ENCODE results near the gene TNIK.
"Not testable (repeated sequence)": the region's sequence is repeated elsewhere in the genome, so short reads cannot be mapped to it uniquely, and the experiment has no call there.

TNIK gene

DNA sequence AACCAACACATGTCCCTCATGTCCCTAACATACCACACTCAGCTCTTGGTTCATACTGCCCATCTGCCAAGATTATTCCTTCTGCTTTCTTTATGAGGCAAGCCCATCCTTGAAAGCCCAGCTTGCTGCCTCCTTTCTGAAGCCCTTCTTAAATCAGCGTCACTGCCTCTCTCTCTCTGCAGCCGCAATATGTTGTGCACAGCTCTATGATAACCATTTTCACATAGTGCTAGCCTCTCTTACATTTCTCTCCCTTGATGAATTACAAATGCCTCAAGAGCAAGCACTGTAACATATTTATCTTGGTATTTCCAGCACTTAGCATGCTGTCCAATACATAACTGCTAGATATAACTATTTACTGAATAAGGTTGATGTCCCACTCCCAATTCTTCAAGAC lies 86.5 kb downstream of the TNIK start:
- no peak overlapping the region for H3K4me3 ChIP-seq (ENCODE audit: low read depth, low read length)
- TF ChIP-seq, protein P1, sequence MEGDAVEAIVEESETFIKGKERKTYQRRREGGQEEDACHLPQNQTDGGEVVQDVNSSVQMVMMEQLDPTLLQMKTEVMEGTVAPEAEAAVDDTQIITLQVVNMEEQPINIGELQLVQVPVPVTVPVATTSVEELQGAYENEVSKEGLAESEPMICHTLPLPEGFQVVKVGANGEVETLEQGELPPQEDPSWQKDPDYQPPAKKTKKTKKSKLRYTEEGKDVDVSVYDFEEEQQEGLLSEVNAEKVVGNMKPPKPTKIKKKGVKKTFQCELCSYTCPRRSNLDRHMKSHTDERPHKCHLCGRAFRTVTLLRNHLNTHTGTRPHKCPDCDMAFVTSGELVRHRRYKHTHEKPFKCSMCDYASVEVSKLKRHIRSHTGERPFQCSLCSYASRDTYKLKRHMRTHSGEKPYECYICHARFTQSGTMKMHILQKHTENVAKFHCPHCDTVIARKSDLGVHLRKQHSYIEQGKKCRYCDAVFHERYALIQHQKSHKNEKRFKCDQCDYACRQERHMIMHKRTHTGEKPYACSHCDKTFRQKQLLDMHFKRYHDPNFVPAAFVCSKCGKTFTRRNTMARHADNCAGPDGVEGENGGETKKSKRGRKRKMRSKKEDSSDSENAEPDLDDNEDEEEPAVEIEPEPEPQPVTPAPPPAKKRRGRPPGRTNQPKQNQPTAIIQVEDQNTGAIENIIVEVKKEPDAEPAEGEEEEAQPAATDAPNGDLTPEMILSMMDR (IDR thresholded peaks at IDR 0.05; ENCODE audit: low read depth, low read length) = no peak

DNA sequence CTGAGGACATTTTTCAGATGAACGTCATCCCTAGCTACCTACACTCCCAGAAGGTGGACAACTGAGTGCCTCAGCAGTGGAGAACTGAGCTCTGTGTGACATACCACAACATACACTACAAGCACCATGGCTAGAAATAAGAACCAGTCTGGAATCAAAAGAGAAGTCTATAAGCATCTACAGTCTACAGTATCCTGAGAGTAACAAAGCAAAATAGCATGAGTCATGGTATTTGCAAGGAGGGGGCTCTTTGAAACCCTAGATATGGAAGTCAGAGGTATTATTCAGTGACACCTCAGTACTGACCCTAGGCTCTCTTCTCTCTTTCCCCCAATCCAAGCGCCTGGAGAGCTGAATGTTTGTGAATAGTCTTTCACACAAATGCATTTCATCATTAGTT lies 87.5 kb downstream of the TNIK start:
- no peak overlapping the region for H3K4me3 ChIP-seq (ENCODE audit: low read depth, low read length)
- TF ChIP-seq, protein P1 (IDR thresholded peaks at IDR 0.05; ENCODE audit: low read depth, low read length) = no peak

DNA sequence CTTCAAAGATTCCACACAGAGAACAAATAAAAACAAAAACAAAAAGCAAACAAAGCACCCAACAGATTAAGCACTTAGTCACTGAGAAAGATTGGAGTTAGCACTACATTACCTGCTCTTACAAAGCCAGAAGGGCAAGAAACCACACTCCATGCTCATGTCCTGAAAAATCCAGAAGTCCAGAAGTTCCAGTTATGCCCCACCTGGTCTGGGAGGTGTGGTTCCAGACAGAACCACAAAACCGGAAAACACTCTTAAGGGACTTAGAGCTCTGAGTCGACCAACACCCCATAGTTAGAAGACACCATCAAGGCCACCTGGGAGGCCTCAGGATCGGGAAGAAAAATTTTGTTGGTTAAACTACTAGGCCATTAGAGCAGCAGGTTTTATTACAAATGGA lies 88.9 kb downstream of the TNIK start:
- no peak overlapping the region for H3K4me3 ChIP-seq (ENCODE audit: low read depth, low read length)
- TF ChIP-seq, protein P1 (IDR thresholded peaks at IDR 0.05; ENCODE audit: low read depth, low read length) = no peak

DNA sequence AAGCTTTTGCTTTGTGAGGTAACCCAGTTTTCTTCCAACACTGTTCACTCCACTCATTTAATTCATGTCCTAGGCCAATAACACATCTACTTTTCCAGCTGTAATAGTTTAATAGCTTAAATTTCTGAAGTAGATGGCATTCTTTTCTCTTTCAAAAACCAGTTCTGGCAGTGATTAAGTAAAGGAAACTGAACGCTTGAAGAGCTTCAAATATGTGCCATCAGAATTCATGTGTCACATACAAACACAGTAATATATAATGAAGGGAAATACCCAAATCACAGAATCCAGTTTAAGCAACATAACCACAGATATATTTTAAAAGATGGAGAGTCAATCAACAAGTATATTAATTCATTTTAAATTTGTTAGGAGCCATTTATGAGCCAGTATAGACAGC lies 91.0 kb downstream of the TNIK start:
- H3K4me3 ChIP-seq (ENCODE audit: low read depth, low read length) = no peak overlapping the region
- TF ChIP-seq, protein P1 (IDR thresholded peaks at IDR 0.05; ENCODE audit: low read depth, low read length) = no peak

DNA sequence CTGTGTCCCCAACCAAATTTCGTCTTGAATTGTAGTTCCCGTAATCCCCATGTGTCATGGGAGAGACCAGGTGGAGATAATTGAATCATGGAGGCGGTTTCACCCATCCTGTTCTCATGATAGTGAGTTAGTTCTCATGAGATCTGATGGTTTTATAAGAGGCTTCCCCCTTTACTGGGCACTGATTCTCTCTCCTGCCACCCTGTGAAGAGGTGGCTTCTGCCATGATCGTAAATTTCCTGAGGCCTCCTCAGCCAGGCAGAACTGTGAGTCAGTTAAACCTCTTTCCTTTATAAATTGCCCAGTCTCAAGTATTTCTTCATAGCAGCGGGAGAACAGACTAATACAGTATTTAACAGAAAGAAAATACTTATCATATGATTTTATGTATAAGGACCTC lies 93.5 kb downstream of the TNIK start:
- not testable (repeated sequence) for H3K4me3 ChIP-seq (ENCODE audit: low read depth, low read length)

DNA sequence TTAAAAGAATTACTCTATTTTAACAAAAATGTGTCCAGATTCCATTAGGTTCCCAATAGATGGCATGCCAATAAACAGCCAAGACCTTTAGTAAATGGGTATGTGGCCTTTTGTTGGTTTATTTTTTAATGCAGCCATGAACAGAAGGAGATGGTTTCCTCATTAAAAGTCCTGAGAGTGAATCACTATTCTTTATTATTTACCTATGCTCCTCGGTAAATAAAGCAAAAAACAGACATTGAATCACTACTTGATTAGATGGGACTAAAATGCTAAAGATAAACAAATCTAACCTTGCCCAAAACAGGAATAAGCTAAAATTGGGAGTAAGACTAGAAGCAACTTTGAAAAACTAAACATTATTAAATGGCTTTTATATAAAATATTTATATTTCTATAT lies 94.2 kb downstream of the TNIK start:
- H3K4me3 ChIP-seq (ENCODE audit: low read depth, low read length) = no peak overlapping the region

DNA sequence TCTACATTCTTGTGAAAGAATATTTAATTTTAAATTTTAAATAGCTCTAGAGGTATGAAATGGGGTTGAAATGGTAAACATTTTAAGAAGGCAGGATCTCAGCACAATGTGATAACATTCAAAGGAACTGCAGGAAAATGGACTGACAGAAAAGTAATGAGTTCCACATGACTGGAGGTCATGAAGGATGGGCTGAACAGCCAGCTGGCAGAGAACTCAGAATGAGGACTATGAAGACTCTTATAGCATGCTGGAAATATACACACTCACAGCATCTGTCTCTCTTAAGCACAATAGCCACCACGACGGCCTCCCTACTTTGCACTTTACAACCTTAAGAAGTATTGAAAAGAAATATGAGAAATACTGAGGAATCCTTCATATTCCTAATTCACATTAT lies 94.7 kb downstream of the TNIK start:
- no peak overlapping the region for H3K4me3 ChIP-seq (ENCODE audit: low read depth, low read length)
- TF ChIP-seq, protein P1 (IDR thresholded peaks at IDR 0.05; ENCODE audit: low read depth, low read length) = no peak

More for the DNA sequence above, 94.2 kb downstream of the TNIK start:
- TF ChIP-seq, protein P1 (IDR thresholded peaks at IDR 0.05; ENCODE audit: low read depth, low read length) = no peak

DNA sequence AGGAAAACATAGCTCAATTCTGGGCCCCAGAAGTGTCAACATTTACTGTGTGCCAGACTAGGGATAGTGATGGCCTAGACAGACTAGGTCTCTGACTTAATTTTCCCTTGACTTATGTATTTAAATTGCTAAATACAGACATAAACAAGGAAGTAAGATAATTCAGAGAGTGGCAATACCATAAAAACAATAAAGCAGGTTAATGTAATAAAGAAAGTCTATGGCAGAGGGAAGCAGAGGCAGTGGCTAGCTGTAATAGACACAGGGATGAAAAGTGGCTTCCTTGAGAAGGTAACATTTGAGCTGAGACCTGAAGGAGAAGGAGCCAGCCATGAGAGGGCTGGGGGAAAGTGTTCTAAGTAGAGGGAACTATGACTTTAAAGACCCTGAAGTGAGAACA lies 95.7 kb downstream of the TNIK start:
- TF ChIP-seq, protein P1 (IDR thresholded peaks at IDR 0.05; ENCODE audit: low read depth, low read length) = no peak

More for the DNA sequence above, 95.7 kb downstream of the TNIK start:
- no peak overlapping the region for H3K4me3 ChIP-seq (ENCODE audit: low read depth, low read length)

All from WI38 (cell line).